Breast epithelium (tissue), 4 donors: ENCODE data around the gene ST7. TPM values are rescaled to one million over a fixed set of nuclear protein-coding genes. Genes with fewer than 3 reads are reported as not detected.
A peak's percentile ranks its signal among the peaks of the same experiment; 100 is the strongest.
"Not testable (repeated sequence)": the region's sequence is repeated elsewhere in the genome, so short reads cannot be mapped to it uniquely, and the experiment has no call there.

Experiments
- DNase-seq, 2 donors: peaks; one replicate each; pipeline ENCODE4 v3.0.0-alpha.2; 2019; ENCODE audit warnings: low spot score in 2 of 2
- H3K27ac ChIP-seq, 2 donors: fragments of 200-600 bp; sonication (generic) in 1 of 2; one replicate each; pipeline ENCODE4 v1.5.1; 2016 to 2019; ENCODE audit warnings: mild to moderate bottlenecking in 1 of 2
- H3K27me3 ChIP-seq, 2 donors: fragments of 200-600 bp; sonication (generic) in 1 of 2; one replicate each; pipeline versions ENCODE4 v1.5.1 to v1.6.0; 2017 to 2019; ENCODE audit warnings: control low read depth in 1 of 2, mild to moderate bottlenecking in 1 of 2
- H3K36me3 ChIP-seq: fragments of 200-600 bp; one replicate; pipeline ENCODE4 v1.5.1; 2019
- H3K4me1 ChIP-seq, 2 donors: fragments of 200-600 bp; sonication (generic); one replicate each; pipeline ENCODE4 v1.5.1; 2016 to 2019; ENCODE audit warnings: control low read depth in 1 of 2
- H3K4me3 ChIP-seq, 3 donors: fragments of 200-600 bp; sonication (generic); 1 replicate in 2 of 3; 2 replicates in 1 of 3; pipeline ENCODE4 v1.5.1; 2016 to 2019; ENCODE audit warnings: mild to moderate bottlenecking in 3 of 3, moderate library complexity in 2 of 3
- H3K9me3 ChIP-seq, 2 donors: fragments of 200-600 bp; sonication (generic) in 1 of 2; one replicate each; pipeline ENCODE4 v1.5.1; 2016 to 2019; ENCODE audit warnings: control low read depth in 1 of 2
- POLR2A ChIP-seq: fragments of 450-650 bp; IDR thresholded peaks from one replicate; pipeline ENCODE4 v1.6.1; 2016; ENCODE audit warnings: antibody characterized with exemption, mild to moderate bottlenecking, moderate library complexity
- POLR2AphosphoS5 ChIP-seq, 3 donors: sonication (generic); formaldehyde crosslinking; IDR thresholded peaks; one replicate each; pipeline ENCODE4 v1.6.1; 2017; ENCODE audit warnings: antibody characterized with exemption in 3 of 3
- intact Hi-C: fragments of 100-400 bp; cut with DNase I; formaldehyde crosslinking; loops from one replicate; pipeline ENCODE4 v1.15.1; 2023; ENCODE audit warnings: low total_unique reads
- total RNA-seq, 3 donors: library from RNA; depleted of rRNA; stranded (reverse); fragments of >200 nt; gene quantifications; one replicate each; pipeline ENCODE4 v1.1.0, GENCODE V29; 2016
- TF ChIP-seq, protein P1 (sequence below), 3 donors: fragments of 450-650 bp; IDR thresholded peaks; one replicate each; pipeline ENCODE4 v1.5.1; 2016 to 2017; ENCODE audit warnings: antibody characterized with exemption in 3 of 3, mild to moderate bottlenecking in 3 of 3, moderate library complexity in 3 of 3

Gene ST7
- total RNA-seq, 3 donors from 2014 or later, result 24.3 to 41.4 (median 27.5) TPM

- no peak overlapping the region for H3K27ac ChIP-seq
- intact Hi-C loops, result loop anchor here (10.0 kb wide), 1 partner anchor 205 kb away; no protein-coding TSS in a partner anchor
- no peaks in the 10 kb centered on the region for H3K9me3 ChIP-seq
- no peaks in the 10 kb centered on the region for H3K36me3 ChIP-seq
- H3K27me3 ChIP-seq, result no peaks in the 10 kb centered on the region
- H3K4me1 ChIP-seq, result no peaks in the 10 kb centered on the region
- no peak overlapping the region for H3K4me3 ChIP-seq
- TF ChIP-seq, protein P1, sequence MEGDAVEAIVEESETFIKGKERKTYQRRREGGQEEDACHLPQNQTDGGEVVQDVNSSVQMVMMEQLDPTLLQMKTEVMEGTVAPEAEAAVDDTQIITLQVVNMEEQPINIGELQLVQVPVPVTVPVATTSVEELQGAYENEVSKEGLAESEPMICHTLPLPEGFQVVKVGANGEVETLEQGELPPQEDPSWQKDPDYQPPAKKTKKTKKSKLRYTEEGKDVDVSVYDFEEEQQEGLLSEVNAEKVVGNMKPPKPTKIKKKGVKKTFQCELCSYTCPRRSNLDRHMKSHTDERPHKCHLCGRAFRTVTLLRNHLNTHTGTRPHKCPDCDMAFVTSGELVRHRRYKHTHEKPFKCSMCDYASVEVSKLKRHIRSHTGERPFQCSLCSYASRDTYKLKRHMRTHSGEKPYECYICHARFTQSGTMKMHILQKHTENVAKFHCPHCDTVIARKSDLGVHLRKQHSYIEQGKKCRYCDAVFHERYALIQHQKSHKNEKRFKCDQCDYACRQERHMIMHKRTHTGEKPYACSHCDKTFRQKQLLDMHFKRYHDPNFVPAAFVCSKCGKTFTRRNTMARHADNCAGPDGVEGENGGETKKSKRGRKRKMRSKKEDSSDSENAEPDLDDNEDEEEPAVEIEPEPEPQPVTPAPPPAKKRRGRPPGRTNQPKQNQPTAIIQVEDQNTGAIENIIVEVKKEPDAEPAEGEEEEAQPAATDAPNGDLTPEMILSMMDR (IDR thresholded peaks at IDR 0.05), result peak; percentile 78 to 90 (median 90)
- TF ChIP-seq POLR2AphosphoS5 (IDR thresholded peaks at IDR 0.05) (no peak), POLR2A (no peak)
- DNase-seq, result peak; percentile 76 to 82
Observed at GRCh38 chr7:116929914-116930913, 23.1 kb upstream of the ST7 start.

- Histone ChIP-seq H3K27me3 (no peaks in the 10 kb centered on the region), H3K4me1 (no peaks in the 10 kb centered on the region), H3K9me3 (no peaks in the 10 kb centered on the region), H3K27ac (no peak overlapping the region), H3K4me3 (no peak overlapping the region), H3K36me3 (no peaks in the 10 kb centered on the region)
- DNase-seq, result no peak
- intact Hi-C loops, result loop anchor here (10.0 kb wide), 1 partner anchor 202 kb away; no protein-coding TSS in a partner anchor
- no peak for TF ChIP-seq POLR2A
- TF ChIP-seq POLR2AphosphoS5 (IDR thresholded peaks at IDR 0.05), result no peak
- TF ChIP-seq, protein P1 (IDR thresholded peaks at IDR 0.05), result no peak
Observed at GRCh38 chr7:116932566-116932965, 20.7 kb upstream of the ST7 start.

GRCh38 chr7:116933465-116933864, 19.8 kb upstream of the ST7 start:
- no peaks in the 10 kb centered on the region for H3K4me1 ChIP-seq
- no peak overlapping the region for H3K27ac ChIP-seq
- H3K9me3 ChIP-seq, result no peaks in the 10 kb centered on the region
- no peaks in the 10 kb centered on the region for H3K36me3 ChIP-seq
- no peak overlapping the region for H3K4me3 ChIP-seq
- no peak for DNase-seq
- intact Hi-C loops, result loop anchor here (10.0 kb wide), 1 partner anchor 201 kb away; no protein-coding TSS in a partner anchor
- TF ChIP-seq POLR2A (no peak), POLR2AphosphoS5 (IDR thresholded peaks at IDR 0.05) (no peak)
- TF ChIP-seq, protein P1 (IDR thresholded peaks at IDR 0.05), result no peak
- H3K27me3 ChIP-seq, result no peaks in the 10 kb centered on the region

- no peak for TF ChIP-seq POLR2A
- TF ChIP-seq, protein P1 (IDR thresholded peaks at IDR 0.05), result no peak
- TF ChIP-seq POLR2AphosphoS5 (IDR thresholded peaks at IDR 0.05), result no peak
- no peak for DNase-seq
- Histone ChIP-seq H3K36me3 (no peaks in the 10 kb centered on the region), H3K4me1 (no peaks in the 10 kb centered on the region), H3K27ac (no peak overlapping the region), H3K4me3 (no peak overlapping the region), H3K27me3 (no peaks in the 10 kb centered on the region), H3K9me3 (no peaks in the 10 kb centered on the region)
- intact Hi-C loops, result loop anchor here (10.0 kb wide), 1 partner anchor 200 kb away; no protein-coding TSS in a partner anchor
Observed at GRCh38 chr7:116934580-116934979, 18.7 kb upstream of the ST7 start.

GRCh38 chr7:116936844-116937243, 16.5 kb upstream of the ST7 start:
- H3K4me3 ChIP-seq, H3K4me1 ChIP-seq, H3K9me3 ChIP-seq, DNase-seq, H3K27me3 ChIP-seq, H3K36me3 ChIP-seq, H3K27ac ChIP-seq: not testable (repeated sequence)
- intact Hi-C loops, result loop anchor here (10.0 kb wide), 1 partner anchor 198 kb away; no protein-coding TSS in a partner anchor
